K562 (cell line): ENCODE measurements around the gene CHSY1. TPM values are rescaled to one million over a fixed set of nuclear protein-coding genes. Genes with fewer than 3 reads are reported as not detected.

Experiments used
- ATAC-seq: fragments of 200-7000 bp; cut with Tn5 transposase; 3 replicates; pipeline ENCODE4 v1.9.1; 2020; ENCODE audit warnings: moderate library complexity
- BruUV-seq: library from RNA; stranded (reverse); fragments of 400-500 nt; replicated peaks from 2 replicates; lab custom pipeline; 2021; lab: Mats Ljungman, UMichigan
- CTCF ChIA-PET: fragments of 300-600 bp; formaldehyde crosslinking; extraction: SDS; loops from one replicate; lab custom pipeline; 2021; ENCODE audit warnings: low intra/inter-chr PET ratio; lab: Yijun Ruan, JAX
- POLR2A ChIA-PET: fragments of 300-600, 350-650 bp; sonication (Branson Sonifier 250); formaldehyde crosslinking; extraction: SDS; loops from one replicate; lab custom pipeline; 2021; ENCODE audit warnings: antibody characterized with exemption, inconsistent platforms; lab: Yijun Ruan, JAX
- DNase-seq, 4 experiments: peaks; one replicate each; pipeline versions ENCODE4 v3.0.0 to v3.0.0-alpha.2; 2011 to 2018; ENCODE audit warnings: low spot score in 3 of 4, mixed read lengths in 3 of 4; ENCODE audit errors: extremely low read depth in 1 of 4
- FAIRE-seq: peaks from 2 replicates; lab custom pipeline; 2011; peaks lifted over from hg19 to GRCh38; lab: Jason Lieb, UNC
- H2AFZ ChIP-seq: 2 replicates; pipeline ENCODE4 v1.6.0; 2011; ENCODE audit warnings: low read depth, low read length, control low read depth, inconsistent platforms
- H3K27ac ChIP-seq: fragments of 200-600 bp; 3 replicates; pipeline ENCODE4 v1.8.0; 2011; ENCODE audit warnings: low read depth, mild to moderate bottlenecking, control low read depth, inconsistent platforms, low read length, moderate library complexity, mixed read lengths; ENCODE audit errors: extremely low read depth
- H3K27me3 ChIP-seq, 2 experiments: fragments of 300-600 bp in 1 of 2; 2 replicates in 1 of 2; 3 replicates in 1 of 2; pipeline versions ENCODE4 v1.6.0 to v1.8.0; 2011; ENCODE audit warnings: inconsistent platforms in 2 of 2, low read length in 2 of 2, mild to moderate bottlenecking in 1 of 2, mixed read lengths in 1 of 2, moderate library complexity in 1 of 2; ENCODE audit not compliant: control insufficient read depth in 2 of 2, insufficient read depth in 2 of 2
- H3K36me3 ChIP-seq: fragments of 300-600 bp; 3 replicates; pipeline ENCODE4 v1.8.0; 2011; ENCODE audit warnings: mild to moderate bottlenecking, low read length, inconsistent platforms; ENCODE audit not compliant: control insufficient read depth, insufficient read depth
- H3K4me1 ChIP-seq, 2 experiments: fragments of 200-600 bp in 1 of 2; replicated peaks in 1 of 2; 2 replicates in 1 of 2; 3 replicates in 1 of 2; pipeline versions ENCODE4 v1.5.1 to v1.8.0; 2011; ENCODE audit warnings: inconsistent platforms in 2 of 2, low read length in 2 of 2, mild to moderate bottlenecking in 1 of 2, mixed read lengths in 1 of 2, moderate library complexity in 1 of 2; ENCODE audit not compliant: control insufficient read depth in 2 of 2, insufficient read depth in 2 of 2
- H3K4me2 ChIP-seq: 2 replicates; pipeline ENCODE4 v1.6.1; 2011; ENCODE audit warnings: low read length, control low read depth, inconsistent platforms, mixed read lengths; ENCODE audit not compliant: insufficient read depth
- H3K4me3 ChIP-seq: fragments of 200-600 bp; sonication (generic), shearing (Covaris generic); 2 replicates; pipeline ENCODE4 v1.5.1; 2016; ENCODE audit warnings: control low read depth, inconsistent platforms
- H3K79me2 ChIP-seq: fragments of 200-600 bp; 3 replicates; pipeline ENCODE4 v1.8.0; 2011; ENCODE audit warnings: low read length, inconsistent platforms; ENCODE audit not compliant: control insufficient read depth, insufficient read depth
- H3K9ac ChIP-seq, 2 experiments: 2 replicates each; pipeline versions ENCODE4 v1.6.0 to v1.6.1; 2011; ENCODE audit warnings: low read depth in 2 of 2, low read length in 2 of 2, control low read depth in 1 of 2, inconsistent platforms in 1 of 2, mild to moderate bottlenecking in 1 of 2, mixed read lengths in 1 of 2; ENCODE audit not compliant: insufficient read depth in 1 of 2
- H3K9me1 ChIP-seq: one replicate; pipeline ENCODE4 v1.6.0; 2011; ENCODE audit warnings: inconsistent platforms, mild to moderate bottlenecking, low read length, moderate library complexity; ENCODE audit not compliant: control insufficient read depth, insufficient read depth
- H3K9me3 ChIP-seq: replicated peaks from 2 replicates; pipeline ENCODE4 v1.5.1; 2011; ENCODE audit warnings: low read depth, low read length, inconsistent platforms; ENCODE audit not compliant: control insufficient read depth, insufficient read depth
- H4K20me1 ChIP-seq: replicated peaks from 2 replicates; pipeline ENCODE4 v1.6.1; 2011; ENCODE audit warnings: low read length, inconsistent platforms, mixed read lengths; ENCODE audit not compliant: control insufficient read depth, insufficient read depth
- BRD4 ChIP-seq: fragments of 200-600 bp; sonication (generic); IDR thresholded peaks from 2 replicates; pipeline ENCODE4 v1.6.1; 2017; ENCODE audit warnings: inconsistent platforms
- CBFB ChIP-seq: sonication (generic); formaldehyde crosslinking; IDR thresholded peaks from 2 replicates; pipeline ENCODE4 v1.4.0; 2020; ENCODE audit warnings: mild to moderate bottlenecking, missing genetic modification reagents
- CBX5 ChIP-seq: IDR thresholded peaks from 2 replicates; pipeline ENCODE4 v1.6.1; 2014; ENCODE audit warnings: low read depth, borderline replicate concordance
- FOSL1 ChIP-seq: fragments of 200-800 bp; sonication (Bioruptor generic); conservative IDR thresholded peaks from 2 replicates; pipeline ENCODE4 v1.6.1; 2016; ENCODE audit warnings: missing genetic modification characterization, missing compliant biosample characterization
- HCFC1 ChIP-seq: IDR thresholded peaks from 2 replicates; pipeline ENCODE4 v1.6.1; 2012; ENCODE audit warnings: low read depth, low read length, improper control_type of control experiment
- HDGF ChIP-seq: fragments of 450-650 bp; IDR thresholded peaks from 2 replicates; pipeline ENCODE4 v1.6.1; 2016
- HSF4 ChIP-seq: fragments of 250-450 bp; sonication (Bioruptor Pico); IDR thresholded peaks from 2 replicates; pipeline ENCODE4 v2.1.2; 2022; ENCODE audit warnings: mild to moderate bottlenecking, moderate library complexity, borderline replicate concordance
- ID3 ChIP-seq, 2 experiments: fragments of 250-450 bp in 1 of 2; fragments of 450-650 bp in 1 of 2; sonication (Bioruptor Pico) in 1 of 2; IDR thresholded peaks; 2 replicates each; pipeline versions ENCODE4 v1.6.1 to v1.8.0; 2016 to 2021; ENCODE audit warnings: mild to moderate bottlenecking in 2 of 2, moderate library complexity in 2 of 2, missing compliant biosample characterization in 1 of 2, missing genetic modification characterization in 1 of 2
- L3MBTL2 ChIP-seq: fragments of 450-650 bp; IDR thresholded peaks from 2 replicates; pipeline ENCODE4 v1.6.1; 2016; ENCODE audit warnings: mild to moderate bottlenecking, moderate library complexity
- NCOA6 ChIP-seq: fragments of 450-650 bp; IDR thresholded peaks from 2 replicates; pipeline ENCODE4 v1.6.1; 2017; ENCODE audit warnings: mild to moderate bottlenecking
- SNAPC5 ChIP-seq: fragments of 250-450 bp; sonication (Bioruptor Pico); IDR thresholded peaks from 2 replicates; pipeline ENCODE4 v1.8.0; 2021; ENCODE audit warnings: moderate library complexity, mild to moderate bottlenecking, inconsistent platforms
- ZNF311 ChIP-seq: fragments of 250-450 bp; sonication (Bioruptor Pico); IDR thresholded peaks from 2 replicates; pipeline ENCODE4 v1.4.0; 2020; ENCODE audit warnings: mild to moderate bottlenecking, moderate library complexity
- WGBS: fragments of 100-300 bp; shearing (Covaris generic); methylation state at CpG from one replicate; pipeline ENCODE4 v1.1.6; 2016; ENCODE audit warnings: low coverage, mixed read lengths; ENCODE audit not compliant: insufficient coverage; ENCODE audit errors: missing lambda C conversion rate; 5-methylcytosine and 5-hydroxymethylcytosine counted together
- in situ Hi-C: fragments of 300-500 bp; cut with MboI; formaldehyde crosslinking; loops from 4 replicates; pipeline ENCODE4 v1.15.0; 2018; ENCODE audit warnings: inconsistent platforms, mixed read lengths
- intact Hi-C: fragments of 100-400 bp; cut with micrococcal nuclease; formaldehyde crosslinking; loops from 2 replicates; pipeline ENCODE4 v1.14.2; 2022
- polyA plus RNA-seq, 8 experiments: library from polyadenylated mRNA; depleted of rRNA in 4 of 8; stranded (reverse) in 5 of 8; unstranded in 3 of 8; fragments of >200 nt; fragmentation: Nextera tagmentation in 2 of 8; fragmentation: Illumina TruSeq in 1 of 8; extraction: Ambion mirVana in 2 of 8; extraction: Trizol in 1 of 8; gene quantifications; 2 replicates each; pipeline versions ENCODE4 v1.2.1 to v1.2.3, GENCODE V29; 2011 to 2014; ENCODE audit warnings: inconsistent platforms in 1 of 8, missing spikeins in 1 of 8
- total RNA-seq, 7 experiments: library from RNA; depleted of rRNA in 6 of 7; stranded (reverse); fragments of >200 nt in 6 of 7; fragmentation: Illumina TruSeq in 2 of 7; extraction: Trizol in 2 of 7; gene quantifications; 2 replicates each; pipeline versions ENCODE4 v1.2.1 to v1.2.3, GENCODE V29; 2011 to 2021; ENCODE audit warnings: low replicate concordance in 1 of 7

The CHSY1 gene
- total and polyA plus RNA-seq, 9 of the 15 experiments (the other 6 are each of a cell fraction or from before 2014, with no cell fraction given): 7.0 to 16.4 (median 13.4) TPM

GRCh38 chr15:101162701-101163483 lies 89.0 kb downstream of the CHSY1 start:
- in situ Hi-C loops: no loop called here
- Histone ChIP-seq H3K36me3 (no peaks in the 10 kb centered on the region), H3K9me3 (peaks cover 12% of the 10 kb centered on the region), H4K20me1 (no peaks in the 10 kb centered on the region), H3K27ac (no peak overlapping the region), H3K79me2 (no peaks in the 10 kb centered on the region), H3K27me3 (no peaks in the 10 kb centered on the region), H3K4me1 (peaks cover 4 to 9% of the 10 kb centered on the region in 2 experiments), H2AFZ (no peak overlapping the region), H3K4me3 (no peak overlapping the region), H3K9me1 (no peaks in the 10 kb centered on the region), H3K9ac (no peak overlapping the region), H3K4me2 (no peak overlapping the region)
- ChIA-PET CTCF (no interaction called here), POLR2A (interaction anchor here (0.6 kb wide), 1 partner anchor 106 kb away, joined by 3 read pairs; no protein-coding TSS in a partner anchor)
- intact Hi-C loops: no loop called here
- BruUV-seq: no TSS peak
- ATAC-seq: no peak
- no peak for DNase-seq
- WGBS: 49% methylated on average over 10 of the region's 12 CpGs
- no peak for FAIRE-seq
- TF ChIP-seq CBX5 (no peak), CBFB (CRISPR knock-in tag) (no peak), NCOA6 (no peak), ID3 (CRISPR knock-in tag; IDR thresholded peaks at IDR 0.05) (no peak), ID3 (tag; IDR thresholded peaks at IDR 0.05) (no peak), SNAPC5 (CRISPR knock-in tag) (no peak), HSF4 (CRISPR knock-in tag) (no peak), FOSL1 (tag) (no peak), HDGF (no peak), L3MBTL2 (no peak), BRD4 (no peak), ZNF311 (CRISPR knock-in tag) (no peak), HCFC1 (no peak)
